SU-DHL-6 (cell line): Measurements from ENCODE around the gene KIF16B.

ENCODE experiments used
- CTCF ChIP-seq: fragments of 200-600 bp; sonication (generic); IDR thresholded peaks from one replicate; pipeline ENCODE4 v1.5.1; 2017; ENCODE audit warnings: antibody characterized with exemption, mild to moderate bottlenecking, low read length, moderate library complexity; ENCODE audit not compliant: insufficient read depth, poor library complexity, severe bottlenecking
- EZH2phosphoT487 ChIP-seq: fragments of 200-600 bp; sonication (generic), shearing (Covaris generic); conservative IDR thresholded peaks from 2 replicates; pipeline ENCODE4 v1.6.1; 2018; ENCODE audit warnings: mild to moderate bottlenecking, antibody characterized with exemption, low read length, moderate library complexity, mixed read lengths

GRCh38 chr20:16369441-16369840 lies 203.8 kb downstream of the KIF16B start:
- no peak for TF ChIP-seq CTCF
- TF ChIP-seq EZH2phosphoT487, result no peak
